ENCODE results near the gene TUBB1.
A peak's percentile ranks its signal among the peaks of the same experiment; 100 is the strongest.
"Not testable (repeated sequence)": the region's sequence is repeated elsewhere in the genome, so short reads cannot be mapped to it uniquely, and the experiment has no call there.

TUBB1 gene

DNA sequence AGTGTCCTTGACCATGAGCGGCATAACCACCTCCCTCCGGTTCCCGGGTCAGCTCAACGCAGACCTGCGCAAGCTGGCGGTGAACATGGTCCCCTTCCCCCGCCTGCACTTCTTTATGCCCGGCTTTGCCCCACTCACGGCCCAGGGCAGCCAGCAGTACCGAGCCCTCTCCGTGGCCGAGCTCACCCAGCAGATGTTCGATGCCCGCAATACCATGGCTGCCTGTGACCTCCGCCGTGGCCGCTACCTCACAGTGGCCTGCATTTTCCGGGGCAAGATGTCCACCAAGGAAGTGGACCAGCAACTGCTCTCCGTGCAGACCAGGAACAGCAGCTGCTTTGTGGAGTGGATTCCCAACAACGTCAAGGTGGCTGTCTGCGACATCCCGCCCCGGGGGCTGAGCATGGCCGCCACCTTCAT is 4.9 kb downstream of the TUBB1 start:
- no peak for DNase-seq

DNA sequence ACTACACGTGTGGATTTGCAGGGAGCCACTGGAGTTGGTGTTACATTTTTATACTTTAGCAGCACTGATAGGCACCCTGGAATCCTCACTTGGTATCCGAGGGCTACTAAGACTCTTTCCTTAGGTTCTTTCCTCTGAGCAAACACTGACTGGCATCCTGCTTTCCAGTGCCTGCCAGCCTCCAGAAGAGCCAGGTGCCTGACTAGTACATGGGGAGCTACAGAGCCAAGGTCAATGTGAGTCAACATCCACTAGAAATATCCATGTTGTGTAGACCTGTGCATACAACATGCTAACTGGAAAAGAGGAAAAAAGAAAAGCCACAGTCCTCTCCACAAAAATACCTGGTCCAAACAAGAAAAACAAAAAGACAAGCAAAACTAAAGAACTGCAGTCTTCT is 5.9 kb downstream of the TUBB1 start:
- DNase-seq: no peak

DNA sequence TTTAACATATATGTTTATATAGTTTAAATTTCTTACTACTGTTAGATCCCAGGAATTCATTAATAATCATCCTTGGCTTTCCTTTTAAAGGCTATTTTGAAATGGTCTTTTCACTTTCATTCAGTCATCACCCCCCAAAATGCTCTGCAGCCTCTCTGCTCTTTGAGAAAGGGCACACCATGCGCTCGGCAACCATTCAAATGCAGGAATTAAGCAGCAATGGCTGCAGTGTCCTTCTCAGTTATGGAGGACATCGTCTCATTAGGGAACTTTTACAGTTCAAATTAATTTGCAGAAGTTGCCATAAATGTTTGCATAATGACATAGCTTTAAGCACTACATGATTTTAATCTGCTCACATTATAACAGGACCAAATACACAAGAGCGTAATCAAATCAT is 6.3 kb downstream of the TUBB1 start:
- no peak for DNase-seq

- DNase-seq: no peak
These were observed 7.9 kb downstream of the TUBB1 start for GRCh38 chr20:59026904-59027740.

- peak; percentile 80 for DNase-seq
These were observed 8.6 kb downstream of the TUBB1 start for GRCh38 chr20:59027741-59028320.

DNA sequence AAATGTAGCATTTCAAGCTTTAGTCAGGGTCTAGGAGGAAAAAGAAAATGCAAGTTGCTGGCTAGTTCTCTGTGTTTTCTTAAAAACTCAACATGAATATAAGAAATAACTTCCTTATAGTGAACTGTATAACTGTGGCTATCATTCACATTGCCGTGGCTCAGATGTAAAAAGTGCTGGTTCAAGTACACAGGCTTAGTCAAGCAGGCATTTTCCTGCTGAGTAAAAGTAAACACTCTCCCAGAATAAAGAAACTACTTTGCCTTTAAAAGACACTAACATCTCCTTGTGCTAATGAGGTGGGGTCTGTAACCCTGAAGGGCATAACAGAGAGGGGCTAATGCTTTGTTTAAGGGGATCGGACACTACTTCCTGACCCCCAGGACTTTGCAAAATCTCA is 9.6 kb downstream of the TUBB1 start:
- DNase-seq: no peak

DNA sequence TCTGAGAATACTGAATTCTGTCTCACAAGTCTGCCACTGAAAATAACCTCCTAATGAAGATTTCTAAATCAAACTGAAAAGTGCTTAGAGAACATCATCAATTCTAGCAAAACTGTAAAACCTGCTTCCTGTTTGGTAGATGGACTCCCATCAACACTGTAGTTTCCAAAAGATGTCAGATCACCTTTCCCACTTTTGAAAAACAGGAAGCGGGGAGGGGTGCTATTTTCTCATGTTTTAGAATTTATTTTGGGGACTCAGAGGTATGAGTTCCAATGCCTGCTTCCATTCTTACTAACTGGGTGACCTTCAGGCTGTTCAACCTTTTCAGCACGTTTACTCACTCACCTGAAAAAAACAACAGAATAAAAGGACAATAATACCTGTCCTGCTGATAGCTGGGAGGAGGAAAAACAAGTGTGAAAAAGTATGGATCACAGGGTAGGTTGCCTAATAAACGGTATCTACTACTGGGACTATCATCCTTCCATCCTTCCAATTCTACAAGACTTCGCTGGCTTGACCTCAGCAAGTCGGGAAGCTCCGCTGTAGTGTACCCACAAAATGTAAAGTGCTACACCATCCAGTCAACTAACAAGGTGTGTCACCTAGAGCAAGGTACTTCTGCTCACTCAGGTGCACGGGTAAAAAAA is 11.8 kb downstream of the TUBB1 start:
- DNase-seq: no peak

- DNase-seq: no peak
These were observed 12.4 kb downstream of the TUBB1 start for GRCh38 chr20:59031564-59032022.

DNA sequence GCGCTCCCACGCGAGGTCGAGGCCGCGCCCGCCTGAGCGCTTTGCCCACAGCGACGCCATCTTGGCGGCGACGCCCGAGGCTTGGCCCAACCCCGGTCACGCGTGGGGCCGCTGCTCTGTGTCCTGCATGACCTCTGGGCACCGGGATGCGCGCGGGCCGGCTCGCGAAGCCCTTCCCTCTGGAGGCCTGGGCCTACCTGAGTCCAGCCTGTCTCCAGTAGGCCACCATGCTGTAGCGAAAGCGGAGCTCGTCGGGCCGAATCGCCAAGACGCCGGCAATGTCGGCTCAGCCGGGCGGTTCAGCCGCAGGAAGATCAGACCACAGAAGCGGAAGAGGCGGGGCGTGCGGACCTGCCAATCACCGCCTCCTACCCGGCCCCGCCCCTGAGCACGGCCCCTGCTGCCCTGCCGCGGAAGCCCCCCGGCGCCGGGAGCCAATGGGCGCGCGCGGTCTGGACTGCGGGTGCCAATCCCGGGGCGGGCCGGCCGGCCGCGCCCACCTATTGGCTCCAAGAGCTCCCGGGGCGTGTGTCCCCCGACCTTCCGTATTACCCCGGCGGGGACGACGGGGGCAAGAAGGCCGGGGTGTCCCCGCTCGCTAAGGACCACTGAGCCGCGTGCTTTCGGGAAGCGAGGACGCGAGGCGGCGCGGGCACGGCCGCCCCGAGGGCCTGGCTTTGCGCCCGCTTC is 12.9 kb downstream of the TUBB1 start, which contains the start of gene ATP5F1E:
Gene ATP5F1E (minus strand): TSS at position 313 of the 690 bp plus-strand sequence. CDS start 84 bp downstream, at position 229.
- DNase-seq: peak; percentile 96

DNA sequence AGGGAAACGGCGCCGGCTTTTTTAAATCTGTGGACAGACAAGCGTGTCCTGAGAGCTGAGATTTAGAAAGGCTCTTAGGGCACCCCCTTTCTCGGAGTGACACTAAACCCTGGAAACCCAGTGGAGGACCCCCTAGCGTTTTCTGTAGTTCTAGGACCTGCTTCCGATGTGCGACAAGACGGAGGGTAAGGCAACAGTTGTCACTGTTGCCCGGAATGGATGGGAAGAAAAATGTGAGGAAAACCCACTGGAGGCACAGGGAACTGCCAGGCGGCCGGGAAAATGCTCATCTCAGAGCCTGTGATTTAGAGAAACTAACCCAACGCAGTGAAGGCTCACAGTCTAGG is 13.5 kb downstream of the TUBB1 start:
- peak; percentile 49 for DNase-seq

GRCh38 chr20:59033093-59033492 is 13.9 kb downstream of the TUBB1 start:
- DNase-seq: no peak

GRCh38 chr20:59033616-59034165 is 14.5 kb downstream of the TUBB1 start:
- no peak for DNase-seq

DNA sequence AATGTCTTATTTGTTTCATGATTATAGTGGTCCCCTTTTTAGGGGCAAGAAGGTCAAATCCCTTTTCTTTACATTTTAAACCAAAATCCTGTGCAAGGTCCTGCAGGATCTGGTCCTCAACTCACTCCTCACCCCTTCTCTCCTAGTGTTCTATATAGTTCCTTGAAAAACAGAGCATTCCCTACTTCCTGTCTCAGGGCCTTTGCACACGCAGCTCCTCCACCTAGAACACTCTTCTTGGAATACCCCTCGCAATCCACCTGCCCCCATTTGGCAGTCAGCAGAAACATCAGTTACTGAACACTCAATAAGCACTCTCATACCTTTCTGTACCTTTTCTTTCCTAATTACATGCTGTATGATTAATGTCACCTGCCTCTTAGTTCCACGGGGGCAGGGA is 16.2 kb downstream of the TUBB1 start:
- DNase-seq: no peak

GRCh38 chr20:59037386-59037785 is 18.2 kb downstream of the TUBB1 start:
- no peak for DNase-seq

DNA sequence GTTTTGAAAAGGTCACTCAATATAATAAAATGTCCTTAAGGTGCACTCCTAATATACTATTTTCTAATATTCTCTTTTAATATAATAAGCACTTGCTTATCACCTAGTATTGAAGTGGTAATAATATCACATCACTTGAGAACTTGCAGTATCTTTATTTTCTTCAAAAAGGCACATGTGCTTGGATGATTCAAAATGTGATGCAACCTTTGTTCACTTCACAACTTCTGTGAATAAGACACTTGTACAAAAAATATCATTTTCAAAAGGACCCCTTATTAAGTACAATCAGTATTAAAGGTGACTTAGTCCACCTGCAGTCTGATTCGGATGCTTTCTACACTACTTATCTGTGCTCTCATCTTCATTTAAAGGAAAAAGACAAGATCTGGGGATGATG is 20.0 kb downstream of the TUBB1 start:
- DNase-seq: no peak

DNA sequence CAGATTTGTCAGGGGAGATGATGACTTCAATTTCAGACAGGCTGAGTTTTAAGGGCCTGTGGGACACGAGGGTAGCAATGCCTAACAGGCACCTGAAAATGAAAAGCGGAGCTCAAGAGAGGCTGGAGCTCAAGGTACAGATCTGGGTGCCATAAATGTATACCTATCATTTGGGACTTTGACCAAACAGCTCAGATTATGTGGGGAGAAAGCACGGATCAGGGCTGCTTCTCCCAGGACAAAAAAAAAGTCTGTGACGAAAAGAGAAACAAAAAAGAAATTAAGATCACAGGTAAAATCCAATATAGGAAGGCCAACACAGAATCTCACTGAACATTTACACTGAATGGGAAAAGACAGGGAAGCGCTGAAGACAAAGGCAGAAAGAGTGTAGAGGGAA is 21.4 kb downstream of the TUBB1 start:
- no peak for DNase-seq

GRCh38 chr20:59041487-59041886 is 22.3 kb downstream of the TUBB1 start:
- DNase-seq: not testable (repeated sequence)

DNA sequence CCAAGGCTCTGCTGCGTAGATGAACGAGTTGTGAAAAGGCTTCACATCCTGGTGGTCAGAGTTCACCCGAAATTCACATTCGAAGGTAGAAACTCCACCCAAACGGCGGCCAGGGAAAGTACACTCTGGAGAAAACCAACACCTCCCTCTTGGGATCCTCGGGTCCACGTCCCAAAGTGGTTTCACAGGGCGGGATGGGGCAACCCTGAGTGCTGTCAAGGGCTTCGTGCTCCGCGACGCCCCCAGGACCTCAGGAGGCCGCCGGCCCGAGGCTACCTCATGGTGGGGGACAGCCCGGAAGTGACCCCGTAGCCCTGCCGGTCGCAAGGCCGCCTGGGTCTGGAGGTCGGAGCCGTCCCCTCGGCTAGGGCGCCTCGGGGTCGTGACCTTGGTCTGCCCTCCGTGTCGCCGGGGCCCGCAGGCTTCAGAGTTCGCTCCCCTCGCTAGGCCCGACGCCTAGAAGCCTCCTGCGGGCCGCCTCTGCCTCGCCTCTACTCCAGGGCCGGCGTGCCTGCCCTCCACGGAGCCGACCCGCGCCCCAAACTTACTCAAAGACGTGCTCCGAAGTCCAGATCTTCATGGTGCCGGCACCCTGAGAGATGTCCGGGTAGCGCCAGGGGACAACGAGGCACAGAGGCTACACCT is 23.0 kb downstream of the TUBB1 start, which contains the start of gene PRELID3B:
Gene PRELID3B (minus strand): TSS at position 636 of the 645 bp plus-strand sequence. CDS start 56 bp downstream, at position 580.
- peak; percentile 29 for DNase-seq

DNA sequence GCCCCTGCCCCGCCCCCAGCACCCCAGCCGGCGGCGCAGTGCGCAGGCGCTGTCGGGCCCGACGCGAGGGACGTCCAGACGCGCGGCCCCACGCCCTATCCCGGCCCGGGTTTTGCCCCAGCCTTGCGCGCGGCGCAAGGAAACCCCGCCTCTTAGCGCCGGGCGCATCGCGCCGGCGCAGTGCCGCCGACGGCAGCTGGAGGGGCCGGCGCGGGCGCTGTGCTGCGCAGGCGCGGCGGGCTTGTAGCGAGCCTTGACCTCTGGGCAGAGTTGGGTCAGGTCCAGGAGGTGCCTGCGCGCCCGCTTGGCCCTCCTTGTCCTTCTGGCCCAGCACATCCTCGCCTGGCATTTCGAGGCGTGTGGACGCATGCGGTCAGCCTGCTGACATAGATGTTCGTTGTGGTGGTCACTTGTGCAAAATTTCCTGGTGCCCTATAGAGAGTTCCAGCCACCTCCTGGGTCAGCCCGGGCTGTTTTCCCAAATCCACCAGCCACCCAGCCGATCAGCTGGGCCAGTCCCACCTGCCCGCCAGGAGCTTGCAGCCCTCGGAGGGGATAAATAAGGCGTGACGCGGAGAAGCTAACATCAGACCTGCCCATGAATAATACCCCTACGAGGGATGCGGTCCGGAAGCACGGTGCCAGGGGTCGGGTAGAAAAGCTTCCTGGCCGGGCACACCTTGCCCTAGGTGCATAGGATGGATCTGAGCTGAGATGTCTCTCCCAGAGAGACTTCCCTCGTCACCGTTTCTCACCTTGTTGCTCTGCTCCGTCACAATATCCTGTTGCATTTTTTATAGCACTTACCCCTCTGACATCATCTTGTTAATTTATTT is 23.8 kb downstream of the TUBB1 start:
- DNase-seq: peak; percentile 92

DNA sequence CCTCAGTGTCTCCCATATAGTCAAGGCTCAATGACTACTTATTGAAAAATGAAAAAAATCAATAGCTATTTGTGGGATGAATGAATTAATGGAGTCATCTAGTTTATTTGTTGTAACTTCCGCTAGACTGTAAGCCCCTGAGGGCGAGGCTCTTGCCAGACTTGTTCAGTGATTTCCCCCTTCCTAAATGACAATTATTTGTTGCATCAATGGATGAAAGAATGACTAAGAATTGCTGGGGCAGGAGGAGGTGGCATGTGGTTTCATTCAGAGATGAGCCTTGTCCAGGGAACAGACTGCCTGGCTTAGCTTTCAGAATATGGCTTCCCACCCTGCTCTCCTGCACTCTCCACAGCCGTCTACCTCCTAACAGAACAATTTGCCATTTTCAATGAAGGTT is 24.5 kb downstream of the TUBB1 start:
- DNase-seq: peak; percentile 38

DNA sequence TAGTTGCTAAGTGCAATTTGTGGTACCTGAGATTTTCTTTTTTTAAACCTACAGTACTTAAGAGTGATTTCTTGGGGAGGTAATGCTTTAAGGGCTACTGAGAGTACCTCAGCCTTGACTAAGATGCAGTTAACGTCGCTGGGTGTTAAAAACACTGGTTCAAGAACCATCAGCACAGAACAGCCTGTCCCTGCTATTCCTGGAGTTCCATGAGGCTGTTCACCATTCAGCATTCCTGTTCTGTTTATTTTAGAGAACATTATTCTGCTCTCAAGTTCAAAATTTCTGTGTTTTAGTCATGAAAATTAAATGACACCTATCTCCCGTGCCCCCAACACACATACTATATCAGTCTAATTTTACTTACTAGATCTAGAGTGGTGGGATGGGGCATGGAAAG is 25.1 kb downstream of the TUBB1 start:
- no peak for DNase-seq

Data from fibroblast of skin of right biceps (primary cell).